Measurements from ENCODE around the gene LCN15.
"Not testable (repeated sequence)": the region's sequence is repeated elsewhere in the genome, so short reads cannot be mapped to it uniquely, and the experiment has no call there.

The LCN15 gene

DNA sequence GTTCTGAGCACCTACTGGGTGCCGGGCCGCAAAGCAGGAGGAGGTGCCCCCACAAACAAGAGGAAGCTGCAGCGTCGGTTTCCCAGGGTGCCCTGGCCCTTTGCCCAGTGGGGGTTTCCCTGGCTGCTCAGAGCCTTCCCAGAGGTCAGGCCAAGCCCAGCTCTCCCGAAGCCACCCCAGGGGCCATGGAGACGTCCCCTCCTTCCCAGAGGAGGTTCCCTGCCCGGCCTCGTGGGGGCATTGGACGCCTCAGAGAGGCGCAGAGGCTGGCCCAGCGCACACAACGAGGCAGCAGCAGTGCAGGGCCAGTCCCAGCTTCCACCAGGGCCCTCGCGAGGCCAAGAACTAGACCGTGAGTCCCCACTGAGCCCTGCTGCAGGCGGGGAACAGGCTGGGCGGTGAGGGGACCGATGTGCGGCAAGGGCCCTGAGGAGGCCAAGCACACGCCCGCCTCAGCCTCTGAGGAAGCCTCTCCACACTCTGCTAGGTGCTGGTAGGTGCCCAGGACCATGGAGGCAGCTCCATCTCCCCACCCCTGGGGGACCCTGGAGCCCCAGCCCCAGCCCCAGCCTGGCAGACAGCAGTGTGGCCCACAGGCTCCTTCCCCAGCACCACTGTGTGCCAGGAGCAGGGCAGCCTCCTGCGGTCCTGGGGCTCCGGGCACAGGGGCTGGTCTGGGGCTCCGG lies 45.0 kb downstream of the LCN15 start:
- no peak for DNase-seq

DNA sequence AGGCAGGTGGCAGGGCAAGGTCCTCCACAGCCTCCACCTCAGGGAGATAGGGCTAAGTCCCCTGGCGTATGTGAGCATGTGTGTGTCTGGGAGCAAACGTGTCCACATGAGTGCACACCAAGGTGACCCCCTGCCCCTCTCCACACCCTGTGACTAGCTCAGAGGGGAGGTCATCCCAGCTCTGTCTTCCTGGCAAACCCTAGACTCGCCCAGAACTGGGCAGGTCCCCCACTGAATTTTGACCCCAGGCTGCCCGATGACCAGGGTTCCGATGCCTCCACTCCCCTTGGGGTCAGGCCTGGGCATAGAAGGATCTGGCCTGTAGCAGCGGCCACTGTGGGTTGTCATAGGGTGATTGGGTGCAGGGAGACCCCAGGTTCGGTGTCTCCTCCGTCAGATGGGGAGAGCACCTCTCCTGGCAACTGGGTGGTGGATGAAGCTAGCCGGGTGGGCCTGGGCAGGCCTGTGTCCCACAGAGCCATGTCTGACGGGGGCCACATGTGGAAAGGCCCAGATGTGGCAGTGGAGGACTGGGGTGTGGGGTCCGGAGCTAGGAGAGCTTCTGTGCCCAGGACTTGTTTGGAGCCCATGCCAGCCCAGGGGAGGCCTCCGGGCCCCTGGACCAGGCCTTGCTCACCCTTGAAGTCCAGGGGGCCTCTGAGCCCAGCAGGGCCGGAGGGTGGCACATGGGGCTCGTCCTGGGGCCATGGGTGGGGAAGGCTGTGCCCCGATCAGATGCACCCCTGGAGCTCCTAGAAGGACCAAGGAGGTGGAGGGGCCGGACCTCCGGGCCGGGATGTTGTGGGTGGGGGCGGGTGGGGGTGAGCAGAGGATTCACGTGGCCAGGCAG lies 45.7 kb downstream of the LCN15 start:
- DNase-seq, result no peak

GRCh38 chr9:136717399-136717798 lies 46.9 kb downstream of the LCN15 start:
- DNase-seq, result no peak

GRCh38 chr9:136714893-136715274 lies 49.4 kb downstream of the LCN15 start:
- no peak for DNase-seq

DNA sequence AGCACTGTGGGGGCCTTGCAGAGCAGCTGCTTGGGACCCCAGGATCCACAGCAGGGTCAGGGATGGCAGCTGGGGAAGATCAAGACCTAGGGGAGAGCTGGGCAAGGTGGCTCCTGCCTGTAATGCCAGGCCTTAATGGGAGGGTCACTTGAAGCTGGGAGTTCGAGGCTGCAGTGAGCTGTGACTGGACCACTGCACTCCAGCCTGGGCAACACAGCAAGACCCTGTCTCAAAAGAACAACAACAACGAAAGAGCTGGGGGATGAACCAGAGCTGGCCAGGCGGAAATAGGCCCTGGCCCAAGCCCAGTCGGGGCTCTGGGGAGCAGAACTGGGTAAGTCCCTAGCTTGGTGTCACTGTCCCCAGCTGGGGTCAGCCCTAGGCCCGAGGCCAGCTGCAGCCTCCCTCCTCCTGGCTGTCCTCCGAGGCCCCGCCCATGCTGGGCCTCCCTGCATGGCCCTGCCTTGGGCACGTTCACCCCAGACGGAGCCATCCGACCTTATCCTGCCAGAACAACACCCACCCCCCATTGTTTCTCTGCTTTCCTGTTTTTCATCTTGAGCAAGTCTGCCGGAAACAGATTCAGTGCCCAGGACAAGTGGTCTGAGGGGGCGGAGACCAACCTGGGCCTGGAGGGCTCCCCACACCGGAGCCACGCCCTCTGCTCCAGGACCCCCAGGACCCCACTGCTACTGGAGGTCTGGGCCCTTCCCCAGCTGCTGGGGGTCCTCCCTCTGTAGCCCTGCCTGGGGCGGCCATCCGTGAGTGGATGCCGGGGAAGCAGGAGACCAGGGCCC lies 50.0 kb downstream of the LCN15 start:
- DNase-seq, result no peak

GRCh38 chr9:136713550-136713949 lies 50.8 kb downstream of the LCN15 start:
- DNase-seq, result peak; percentile 1

DNA sequence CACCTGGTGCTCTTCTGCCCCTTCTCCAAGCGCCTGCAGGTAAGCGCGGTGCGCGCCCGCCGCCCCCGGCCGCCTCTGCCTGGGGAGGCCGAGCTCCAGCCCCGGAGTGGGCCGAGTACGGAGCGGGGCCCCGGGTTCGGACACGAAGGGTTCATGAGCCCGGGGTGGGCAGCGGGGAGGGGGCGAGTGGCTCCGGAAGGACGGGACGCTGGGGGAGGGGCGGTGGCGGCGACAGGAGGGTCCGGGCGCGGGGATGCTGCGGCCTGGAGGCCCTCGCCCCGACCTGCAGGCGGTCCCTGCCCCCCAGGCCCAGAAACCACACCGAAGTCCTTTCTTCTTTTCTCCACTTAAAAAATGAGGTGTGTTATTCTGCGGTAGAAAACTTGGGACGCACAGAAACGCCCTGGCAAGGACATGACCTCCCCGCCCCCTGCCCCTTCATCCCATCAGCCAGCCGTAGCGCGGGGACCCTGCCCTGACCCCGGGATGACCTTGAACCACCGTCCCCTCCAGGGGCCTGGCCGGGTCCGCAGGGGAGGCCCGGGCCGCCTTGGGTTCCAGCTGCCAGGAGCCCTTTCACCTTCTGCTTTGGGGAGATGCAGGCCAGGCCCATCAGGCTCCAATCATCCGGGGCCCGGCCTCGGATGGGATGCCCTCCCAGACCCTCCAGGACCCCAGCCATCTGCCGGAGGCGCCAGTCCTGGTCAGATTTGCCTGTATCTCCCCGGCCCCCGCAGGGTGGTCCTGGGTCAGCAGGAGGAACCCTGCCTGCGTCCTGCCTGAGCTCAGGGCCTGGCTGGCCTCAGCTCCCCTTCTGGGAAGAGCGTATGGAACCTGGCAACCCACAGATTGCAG lies 51.4 kb downstream of the LCN15 start:
- no peak for DNase-seq

DNA sequence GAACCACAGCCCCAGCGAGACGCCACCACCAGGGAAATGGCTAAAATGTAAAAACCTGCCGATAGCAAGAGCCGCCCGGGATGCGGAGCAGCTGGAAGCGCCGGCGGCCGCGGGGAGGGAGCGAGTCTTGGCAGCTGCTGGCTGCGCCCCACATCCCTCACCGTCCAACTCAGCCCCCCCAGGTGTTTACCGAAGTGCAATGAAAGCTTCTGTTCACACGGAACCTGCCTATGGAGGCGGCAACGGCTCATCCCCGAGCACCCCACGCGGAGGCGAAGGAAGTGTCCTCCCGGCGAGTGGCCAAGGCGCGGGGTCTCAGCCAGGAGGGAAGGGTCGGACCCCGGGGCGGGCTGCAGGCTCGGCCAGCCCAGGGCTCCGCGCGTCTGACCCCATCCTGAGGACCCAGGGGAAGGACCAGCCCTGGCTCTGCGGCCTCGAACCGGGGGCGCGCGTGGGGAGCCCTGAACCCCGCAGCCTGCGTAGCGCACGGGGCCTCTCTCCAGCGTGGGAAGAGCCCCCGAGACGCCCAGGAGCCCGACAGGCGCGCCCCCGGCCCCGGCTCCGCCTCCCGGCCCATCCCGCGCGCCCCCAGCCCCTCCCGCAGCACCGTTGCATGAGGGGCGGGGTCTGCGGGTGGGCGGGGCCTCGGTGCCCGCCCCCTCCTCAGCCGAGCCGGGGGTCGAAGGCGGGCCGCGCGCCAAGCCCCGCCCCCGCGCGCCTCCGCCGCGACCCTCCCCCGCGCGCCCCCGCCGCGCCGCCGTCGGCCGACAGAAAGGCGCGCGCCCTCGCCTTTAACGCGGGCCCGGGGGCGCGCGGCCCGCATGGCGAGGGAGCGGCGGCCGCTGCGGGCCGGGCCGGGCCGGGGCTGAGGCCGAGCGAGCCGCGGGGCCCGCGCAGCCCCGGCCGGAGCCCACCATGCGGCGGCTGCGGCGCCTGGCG lies 52.3 kb downstream of the LCN15 start, which contains the start of gene DIPK1B:
Gene DIPK1B (plus strand): TSS at position 822 of the 939 bp plus-strand sequence. CDS start 94 bp downstream, at position 916.
- DNase-seq, result no peak

DNA sequence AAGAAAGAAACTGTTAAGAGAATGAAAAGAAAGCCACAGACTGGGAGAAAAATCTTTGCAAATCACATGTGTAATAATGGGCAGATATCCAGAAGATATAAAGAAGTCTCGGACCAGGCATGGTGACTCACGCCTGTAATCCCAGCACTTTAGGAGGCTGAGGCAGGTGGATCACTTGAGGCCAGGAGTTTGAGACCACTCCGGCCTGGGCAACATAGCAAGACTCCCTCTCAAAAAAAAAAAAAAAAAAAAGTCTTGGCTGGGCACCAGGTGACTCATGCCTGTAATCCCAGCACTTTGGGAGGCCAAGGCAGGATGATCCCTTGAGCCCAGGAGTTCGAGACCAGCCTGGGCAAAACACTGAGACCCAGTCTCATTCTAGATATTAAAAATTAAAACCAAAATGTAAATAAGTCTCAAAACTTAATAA lies 53.1 kb downstream of the LCN15 start:
- DNase-seq, result not testable (repeated sequence)

- DNase-seq, result no peak
These were observed 53.8 kb downstream of the LCN15 start for GRCh38 chr9:136710543-136710942.
